Activated CD4-positive, alpha-beta T cell treated with anti-CD3 and anti-CD28 coated beads, Interleukin-2, amount 10 ng/mL, durations not matched to agents 24 days and 14 days (primary cell): Measurements from ENCODE around the gene ADAM11. TPM values are rescaled to one million over a fixed set of nuclear protein-coding genes. Genes with fewer than 3 reads are reported as not detected.
"Not testable (repeated sequence)": the region's sequence is repeated elsewhere in the genome, so short reads cannot be mapped to it uniquely, and the experiment has no call there.

Source experiments
- DNase-seq: peaks from one replicate; pipeline ENCODE4 v3.0.0; 2022
- H3K27ac Mint-ChIP-seq: one replicate; pipeline ENCODE4 v1.8.0; 2022; ENCODE audit warnings: mild to moderate bottlenecking, mixed read lengths
- H3K27me3 Mint-ChIP-seq: one replicate; pipeline ENCODE4 v1.8.0; 2022; ENCODE audit warnings: mixed read lengths
- H3K36me3 Mint-ChIP-seq: one replicate; pipeline ENCODE4 v1.8.0; 2022; ENCODE audit warnings: low read depth, mild to moderate bottlenecking, mixed read lengths
- H3K4me1 Mint-ChIP-seq: one replicate; pipeline ENCODE4 v1.8.0; 2021; ENCODE audit warnings: mixed read lengths
- H3K4me3 Mint-ChIP-seq: one replicate; pipeline ENCODE4 v1.8.0; 2022; ENCODE audit warnings: mild to moderate bottlenecking, moderate library complexity, mixed read lengths
- H3K9me3 Mint-ChIP-seq: one replicate; pipeline ENCODE4 v1.8.0; 2021; ENCODE audit warnings: mixed read lengths
- intact Hi-C: fragments of 100-400 bp; cut with micrococcal nuclease; formaldehyde crosslinking; loops from one replicate; pipeline ENCODE4 v1.15.1; 2023
- total RNA-seq: library from RNA; stranded (reverse); gene quantifications from 2 replicates; pipeline ENCODE4 v1.2.3, GENCODE V29; 2022

The ADAM11 gene, protein sequence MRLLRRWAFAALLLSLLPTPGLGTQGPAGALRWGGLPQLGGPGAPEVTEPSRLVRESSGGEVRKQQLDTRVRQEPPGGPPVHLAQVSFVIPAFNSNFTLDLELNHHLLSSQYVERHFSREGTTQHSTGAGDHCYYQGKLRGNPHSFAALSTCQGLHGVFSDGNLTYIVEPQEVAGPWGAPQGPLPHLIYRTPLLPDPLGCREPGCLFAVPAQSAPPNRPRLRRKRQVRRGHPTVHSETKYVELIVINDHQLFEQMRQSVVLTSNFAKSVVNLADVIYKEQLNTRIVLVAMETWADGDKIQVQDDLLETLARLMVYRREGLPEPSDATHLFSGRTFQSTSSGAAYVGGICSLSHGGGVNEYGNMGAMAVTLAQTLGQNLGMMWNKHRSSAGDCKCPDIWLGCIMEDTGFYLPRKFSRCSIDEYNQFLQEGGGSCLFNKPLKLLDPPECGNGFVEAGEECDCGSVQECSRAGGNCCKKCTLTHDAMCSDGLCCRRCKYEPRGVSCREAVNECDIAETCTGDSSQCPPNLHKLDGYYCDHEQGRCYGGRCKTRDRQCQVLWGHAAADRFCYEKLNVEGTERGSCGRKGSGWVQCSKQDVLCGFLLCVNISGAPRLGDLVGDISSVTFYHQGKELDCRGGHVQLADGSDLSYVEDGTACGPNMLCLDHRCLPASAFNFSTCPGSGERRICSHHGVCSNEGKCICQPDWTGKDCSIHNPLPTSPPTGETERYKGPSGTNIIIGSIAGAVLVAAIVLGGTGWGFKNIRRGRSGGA
- total RNA-seq, result 0.12 TPM in 2 replicates

- Mint-ChIP-seq H3K27ac (no peak within 1 kb of the TSS), H3K4me1 (no peaks in the 10 kb centered on the region), H3K9me3 (no peaks in the 10 kb centered on the region), H3K27me3 (peaks cover 27% of the 10 kb centered on the region), H3K4me3 (peak within 1 kb of the TSS; percentile 28), H3K36me3 (no peaks in the 10 kb centered on the region)
- intact Hi-C loops, result no loop called here
- no peak for DNase-seq
These were observed at the start of gene ADAM11 for GRCh38 chr17:44758414-44759085. ADAM11 (plus strand) TSS chr17:44758988; CDS start chr17:44759200, 212 bp downstream.

GRCh38 chr17:44719444-44719843 lies 39.3 kb upstream of the ADAM11 start:
- DNase-seq, result no peak
- Mint-ChIP-seq H3K4me3 (no peak overlapping the region), H3K4me1 (no peaks in the 10 kb centered on the region), H3K27ac (no peak overlapping the region), H3K9me3 (no peaks in the 10 kb centered on the region), H3K27me3 (no peaks in the 10 kb centered on the region), H3K36me3 (peaks cover 25% of the 10 kb centered on the region)
- intact Hi-C loops, result no loop called here

DNA sequence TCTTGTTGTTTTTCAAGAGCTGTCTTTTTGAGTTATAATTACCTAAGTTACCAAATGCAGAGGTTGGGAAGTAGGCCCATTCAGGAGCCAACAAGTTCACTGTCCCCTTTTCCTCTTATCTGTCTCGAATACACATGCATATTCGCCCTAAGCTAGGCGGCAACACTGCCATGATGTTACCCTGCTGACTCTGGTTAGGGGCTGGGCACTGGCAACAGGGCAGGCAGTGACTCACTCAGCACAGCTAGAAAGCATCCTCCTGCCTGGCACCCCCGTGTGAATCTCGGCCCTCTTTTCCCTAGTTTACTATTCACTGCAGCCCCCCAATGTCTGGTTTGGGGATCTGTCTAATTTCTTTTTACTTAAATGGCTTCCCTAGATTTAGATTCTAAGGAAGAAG lies 36.5 kb upstream of the ADAM11 start:
- intact Hi-C loops, result no loop called here
- Mint-ChIP-seq H3K27ac (no peak overlapping the region), H3K27me3 (no peaks in the 10 kb centered on the region), H3K36me3 (peaks cover 16% of the 10 kb centered on the region), H3K4me3 (no peak overlapping the region), H3K9me3 (no peaks in the 10 kb centered on the region), H3K4me1 (no peaks in the 10 kb centered on the region)
- DNase-seq, result no peak

DNA sequence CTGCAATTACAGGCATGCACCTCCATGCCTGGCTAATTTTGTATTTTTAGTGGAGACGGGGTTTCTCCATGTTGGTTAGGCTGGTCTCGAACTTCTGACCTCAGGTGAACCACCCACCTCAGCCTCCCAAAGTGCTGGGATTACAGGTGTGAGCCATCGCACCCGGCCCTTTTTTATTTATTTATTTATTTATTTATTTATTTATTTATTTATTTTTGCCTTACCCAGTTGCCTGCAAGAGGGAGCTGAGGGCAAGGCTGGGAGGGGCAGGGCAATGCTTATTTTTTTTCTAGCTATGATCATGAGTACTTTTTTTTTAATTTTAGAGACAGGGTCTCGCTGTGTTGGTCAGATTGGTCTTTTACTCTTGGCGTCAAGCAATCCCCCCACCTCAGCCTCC lies 32.7 kb upstream of the ADAM11 start:
- H3K9me3 Mint-ChIP-seq, H3K27me3 Mint-ChIP-seq, intact Hi-C loops, H3K4me3 Mint-ChIP-seq, H3K4me1 Mint-ChIP-seq, H3K27ac Mint-ChIP-seq, DNase-seq: not testable (repeated sequence)
- H3K36me3 Mint-ChIP-seq, result peaks cover 22% of the 10 kb centered on the region

- intact Hi-C loops, result no loop called here
- Mint-ChIP-seq H3K27me3 (no peaks in the 10 kb centered on the region), H3K9me3 (no peaks in the 10 kb centered on the region), H3K4me1 (no peaks in the 10 kb centered on the region), H3K27ac (no peak overlapping the region), H3K36me3 (peaks cover 12% of the 10 kb centered on the region), H3K4me3 (no peak overlapping the region)
- DNase-seq, result no peak
These were observed 25.0 kb upstream of the ADAM11 start for GRCh38 chr17:44733753-44734152.

- H3K27ac Mint-ChIP-seq, result no peak overlapping the region
- H3K27me3 Mint-ChIP-seq, result no peaks in the 10 kb centered on the region
These were observed 24.5 kb upstream of the ADAM11 start for GRCh38 chr17:44734272-44734671.

DNA sequence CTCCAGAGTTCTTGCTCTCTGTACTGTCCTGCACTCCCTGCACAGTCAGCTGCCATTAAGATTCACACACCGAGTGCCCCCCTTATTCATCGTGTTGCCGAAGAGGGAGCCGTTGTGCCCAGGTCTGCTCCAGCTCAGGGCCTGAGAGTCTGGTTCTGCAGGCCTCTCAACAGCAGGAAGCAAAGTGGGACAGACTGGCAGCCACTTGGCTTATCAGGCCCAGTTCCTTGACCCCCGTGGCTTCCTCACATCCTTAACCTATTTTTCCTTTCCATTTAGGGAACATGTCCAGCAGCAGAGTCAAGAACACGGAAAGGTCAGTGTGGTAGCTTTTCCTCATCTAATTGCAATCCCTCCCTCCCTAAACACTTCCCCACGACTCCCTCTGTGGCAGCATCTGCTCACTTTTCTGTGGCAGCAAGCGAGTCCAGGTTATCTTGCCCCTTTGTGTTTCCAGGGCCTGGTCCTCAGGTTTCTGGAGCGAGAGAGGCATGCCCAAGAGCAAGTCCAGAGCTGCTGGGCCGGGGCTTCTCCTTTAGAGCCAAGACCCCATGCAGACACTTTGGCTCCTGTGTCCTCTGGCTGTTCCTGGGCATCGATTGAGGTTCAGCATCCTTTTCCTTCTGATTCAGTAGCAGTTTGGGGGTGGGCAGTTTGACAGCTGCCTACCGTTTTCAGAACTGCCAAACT lies 22.1 kb upstream of the ADAM11 start:
- intact Hi-C loops, result no loop called here
- no peak overlapping the region for H3K27ac Mint-ChIP-seq
- no peaks in the 10 kb centered on the region for H3K9me3 Mint-ChIP-seq
- peaks cover 9% of the 10 kb centered on the region for H3K36me3 Mint-ChIP-seq
- no peak for DNase-seq
- no peaks in the 10 kb centered on the region for H3K27me3 Mint-ChIP-seq
- H3K4me1 Mint-ChIP-seq, result no peaks in the 10 kb centered on the region
- no peak overlapping the region for H3K4me3 Mint-ChIP-seq

More at GRCh38 chr17:44734272-44734671, 24.5 kb upstream of the ADAM11 start:
- no peak overlapping the region for H3K4me3 Mint-ChIP-seq
- peaks cover 15% of the 10 kb centered on the region for H3K36me3 Mint-ChIP-seq
- DNase-seq, result no peak
- intact Hi-C loops, result no loop called here
- H3K4me1 Mint-ChIP-seq, result no peaks in the 10 kb centered on the region
- H3K9me3 Mint-ChIP-seq, result no peaks in the 10 kb centered on the region

DNA sequence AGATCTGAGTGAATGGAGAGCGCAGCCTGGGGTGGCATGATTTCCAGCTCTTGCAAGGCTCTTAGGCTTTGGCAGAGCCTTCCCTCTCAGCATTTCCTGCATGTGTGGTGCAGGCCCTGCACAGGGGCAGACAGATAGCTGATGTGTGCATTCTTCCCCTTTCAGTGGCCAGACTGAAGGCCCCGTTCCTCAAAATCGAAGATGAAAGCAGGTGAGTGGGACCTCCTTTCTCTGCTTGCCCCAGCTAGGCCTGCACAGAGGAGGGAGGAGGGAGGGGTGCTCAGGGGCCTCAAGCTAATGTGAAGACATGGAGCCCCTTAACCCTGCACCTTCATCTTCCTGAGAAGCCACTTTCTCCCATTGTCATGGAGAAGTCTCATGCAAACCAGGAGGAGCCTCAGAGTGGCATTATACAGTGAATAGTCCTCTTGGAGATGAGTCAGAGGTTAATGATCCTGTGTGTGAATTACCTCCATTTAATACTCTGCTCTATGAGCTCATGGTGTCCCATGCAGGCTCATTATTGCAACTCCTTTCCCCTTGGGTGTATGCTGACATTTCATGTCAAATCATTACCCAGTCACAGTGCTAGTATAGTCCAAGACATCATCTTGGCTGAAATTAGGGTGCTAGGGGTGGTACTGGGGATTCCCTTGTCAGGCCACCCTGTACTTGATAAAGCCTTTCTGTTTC lies 20.4 kb upstream of the ADAM11 start:
- Mint-ChIP-seq H3K4me3 (no peak overlapping the region), H3K36me3 (peaks cover 11% of the 10 kb centered on the region), H3K9me3 (no peaks in the 10 kb centered on the region), H3K4me1 (no peaks in the 10 kb centered on the region), H3K27me3 (no peaks in the 10 kb centered on the region), H3K27ac (no peak overlapping the region)
- intact Hi-C loops, result no loop called here
- no peak for DNase-seq

DNA sequence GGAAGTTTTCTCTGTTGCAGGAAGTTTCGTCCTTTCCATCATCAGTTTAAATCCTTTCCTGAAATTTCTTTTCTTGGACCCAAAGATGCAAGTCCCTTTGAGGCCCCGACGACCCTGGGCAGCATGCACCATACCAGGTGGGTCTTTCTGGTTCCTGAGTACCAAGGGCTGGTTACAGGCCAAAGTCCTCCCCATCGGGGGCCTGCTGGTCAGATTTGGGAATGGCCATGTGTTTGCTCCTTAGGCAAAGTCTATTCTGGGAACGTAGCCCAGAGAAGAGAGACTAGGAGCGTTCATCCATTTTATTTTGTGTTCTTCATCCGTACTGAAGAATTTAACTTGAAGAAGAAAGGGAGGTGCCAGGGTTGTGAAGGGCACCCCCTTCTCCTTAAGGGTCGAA lies 17.5 kb upstream of the ADAM11 start:
- Mint-ChIP-seq H3K36me3 (peaks cover 11% of the 10 kb centered on the region), H3K9me3 (no peaks in the 10 kb centered on the region), H3K4me3 (no peak overlapping the region), H3K4me1 (no peaks in the 10 kb centered on the region), H3K27ac (no peak overlapping the region), H3K27me3 (no peaks in the 10 kb centered on the region)
- intact Hi-C loops, result no loop called here
- DNase-seq, result no peak

GRCh38 chr17:44745301-44745700 lies 13.5 kb upstream of the ADAM11 start:
- Mint-ChIP-seq H3K4me3 (no peak overlapping the region), H3K36me3 (peaks cover 12% of the 10 kb centered on the region), H3K4me1 (no peaks in the 10 kb centered on the region), H3K27me3 (no peaks in the 10 kb centered on the region), H3K27ac (no peak overlapping the region), H3K9me3 (no peaks in the 10 kb centered on the region)
- DNase-seq, result no peak
- intact Hi-C loops, result no loop called here

DNA sequence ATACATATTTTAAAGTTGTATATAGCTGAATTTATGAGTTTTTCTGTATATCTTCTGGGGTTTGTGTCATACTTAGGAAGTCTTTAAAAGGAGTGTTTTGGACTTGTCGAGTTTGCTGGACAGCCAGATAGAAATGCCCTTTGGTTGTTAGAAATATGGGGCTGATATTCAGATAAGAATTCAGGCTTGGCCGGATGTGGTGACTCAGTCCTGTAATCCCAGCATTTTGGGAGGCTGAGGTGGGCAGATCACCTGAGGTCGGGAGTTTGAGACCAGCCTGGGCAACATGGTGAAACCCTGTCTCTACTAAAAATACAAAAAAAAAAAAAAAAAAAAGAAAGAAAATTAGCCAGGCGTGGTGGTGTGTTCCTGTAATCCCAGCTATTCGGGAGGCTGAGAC lies 13.1 kb upstream of the ADAM11 start:
- intact Hi-C loops, H3K27me3 Mint-ChIP-seq, H3K27ac Mint-ChIP-seq, H3K4me3 Mint-ChIP-seq, H3K9me3 Mint-ChIP-seq, H3K4me1 Mint-ChIP-seq, DNase-seq: not testable (repeated sequence)
- H3K36me3 Mint-ChIP-seq, result peaks cover 12% of the 10 kb centered on the region

GRCh38 chr17:44747566-44747965 lies 11.2 kb upstream of the ADAM11 start:
- DNase-seq, result no peak
- no peak overlapping the region for H3K4me3 Mint-ChIP-seq
- no peak overlapping the region for H3K27ac Mint-ChIP-seq
- no peaks in the 10 kb centered on the region for H3K4me1 Mint-ChIP-seq
- no peaks in the 10 kb centered on the region for H3K9me3 Mint-ChIP-seq
- peaks cover 18% of the 10 kb centered on the region for H3K36me3 Mint-ChIP-seq
- no peaks in the 10 kb centered on the region for H3K27me3 Mint-ChIP-seq
- intact Hi-C loops, result no loop called here
